ENCODE data around the gene TECTB.

- TF ChIP-seq CTCF (IDR thresholded peaks at IDR 0.05) (no peak), REST (IDR thresholded peaks at IDR 0.05; ENCODE audit: insufficient read depth in 1 of 2, low read depth in 2 of 2, low read length in 1 of 2) (no peak), POLR2AphosphoS5 (IDR thresholded peaks at IDR 0.05; ENCODE audit: low read depth, low read length) (no peak)
Measured at GRCh38 chr10:112250555-112250954, 32.6 kb upstream of the TECTB start.

Data from Panc1 (cell line).